Measurements from ENCODE around the gene QRFPR. TPM values are rescaled to one million over a fixed set of nuclear protein-coding genes. Genes with fewer than 3 reads are reported as not detected.

QRFPR gene
- total RNA-seq, 2 donors from 2014 or later: 0.40 TPM; not detected in 1

DNA sequence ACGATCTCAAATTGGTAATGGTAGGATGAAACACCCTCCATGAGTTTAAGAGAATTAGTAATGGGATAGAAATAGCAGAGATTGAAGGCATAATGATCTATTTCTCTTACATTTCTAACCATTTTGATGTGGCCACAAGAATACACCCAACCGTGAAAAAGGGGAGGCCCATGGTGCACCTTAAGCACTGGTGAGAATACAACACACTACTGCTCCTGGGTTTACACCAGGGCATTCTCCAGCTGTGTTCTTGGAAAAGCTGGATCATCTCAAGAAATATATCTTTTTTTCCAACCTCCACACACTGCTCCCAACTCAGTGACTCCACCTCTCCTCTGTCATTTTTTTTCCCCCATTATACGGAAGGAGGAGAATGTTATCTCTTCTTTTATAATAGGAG lies 1.5 kb downstream of the QRFPR start:
- Histone ChIP-seq H3K4me3 (no peak overlapping the region), H3K4me1 (replicated peaks) (no peaks in the 10 kb centered on the region), H3K27ac (no peak overlapping the region), H3K27me3 (replicated peaks; ENCODE audit: insufficient read depth) (peaks cover 8% of the 10 kb centered on the region), H3K36me3 (no peaks in the 10 kb centered on the region), H3K9me3 (no peaks in the 10 kb centered on the region)
- DNase-seq (ENCODE audit: low spot score): no peak
- intact Hi-C loops (cut with DNase I): no loop called here
- WGBS: 64% methylated on average over 3 of the region's 3 CpGs
- TF ChIP-seq, protein P1, sequence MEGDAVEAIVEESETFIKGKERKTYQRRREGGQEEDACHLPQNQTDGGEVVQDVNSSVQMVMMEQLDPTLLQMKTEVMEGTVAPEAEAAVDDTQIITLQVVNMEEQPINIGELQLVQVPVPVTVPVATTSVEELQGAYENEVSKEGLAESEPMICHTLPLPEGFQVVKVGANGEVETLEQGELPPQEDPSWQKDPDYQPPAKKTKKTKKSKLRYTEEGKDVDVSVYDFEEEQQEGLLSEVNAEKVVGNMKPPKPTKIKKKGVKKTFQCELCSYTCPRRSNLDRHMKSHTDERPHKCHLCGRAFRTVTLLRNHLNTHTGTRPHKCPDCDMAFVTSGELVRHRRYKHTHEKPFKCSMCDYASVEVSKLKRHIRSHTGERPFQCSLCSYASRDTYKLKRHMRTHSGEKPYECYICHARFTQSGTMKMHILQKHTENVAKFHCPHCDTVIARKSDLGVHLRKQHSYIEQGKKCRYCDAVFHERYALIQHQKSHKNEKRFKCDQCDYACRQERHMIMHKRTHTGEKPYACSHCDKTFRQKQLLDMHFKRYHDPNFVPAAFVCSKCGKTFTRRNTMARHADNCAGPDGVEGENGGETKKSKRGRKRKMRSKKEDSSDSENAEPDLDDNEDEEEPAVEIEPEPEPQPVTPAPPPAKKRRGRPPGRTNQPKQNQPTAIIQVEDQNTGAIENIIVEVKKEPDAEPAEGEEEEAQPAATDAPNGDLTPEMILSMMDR (IDR thresholded peaks at IDR 0.05): no peak
- TF ChIP-seq POLR2AphosphoS5 (IDR thresholded peaks at IDR 0.05) (no peak), POLR2A (IDR thresholded peaks at IDR 0.05) (no peak)

DNA sequence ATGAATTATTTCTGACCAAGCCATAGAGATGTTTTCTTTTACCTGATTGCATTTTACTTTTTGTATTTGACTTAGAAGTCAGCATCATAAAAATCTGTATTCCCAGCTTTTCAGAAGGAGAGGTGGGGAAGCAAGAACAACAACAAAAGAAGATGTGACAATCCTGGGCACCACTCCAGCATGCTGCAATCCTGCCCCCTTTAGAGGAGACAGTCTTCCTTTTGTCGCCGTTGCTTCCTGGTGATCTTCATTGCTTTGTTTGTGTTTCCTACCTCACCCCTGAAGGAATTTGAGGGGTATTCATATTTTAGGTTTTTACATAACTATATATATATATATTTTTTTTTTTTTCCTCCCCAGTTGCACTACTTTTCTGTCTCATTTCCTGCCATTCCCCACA lies 3.7 kb downstream of the QRFPR start:
- H3K4me3 ChIP-seq: no peak overlapping the region
- TF ChIP-seq POLR2AphosphoS5 (IDR thresholded peaks at IDR 0.05) (no peak), POLR2A (IDR thresholded peaks at IDR 0.05) (no peak)
- TF ChIP-seq, protein P1 (IDR thresholded peaks at IDR 0.05): no peak
- peaks cover 8% of the 10 kb centered on the region for H3K27me3 ChIP-seq (replicated peaks; ENCODE audit: insufficient read depth)
- WGBS: 31% methylated on average over 2 of the region's 2 CpGs
- no peak for DNase-seq (ENCODE audit: low spot score)
- no peaks in the 10 kb centered on the region for H3K9me3 ChIP-seq
- no peaks in the 10 kb centered on the region for H3K4me1 ChIP-seq (replicated peaks)
- no peak overlapping the region for H3K27ac ChIP-seq
- intact Hi-C loops (cut with DNase I): no loop called here
- no peaks in the 10 kb centered on the region for H3K36me3 ChIP-seq

DNA sequence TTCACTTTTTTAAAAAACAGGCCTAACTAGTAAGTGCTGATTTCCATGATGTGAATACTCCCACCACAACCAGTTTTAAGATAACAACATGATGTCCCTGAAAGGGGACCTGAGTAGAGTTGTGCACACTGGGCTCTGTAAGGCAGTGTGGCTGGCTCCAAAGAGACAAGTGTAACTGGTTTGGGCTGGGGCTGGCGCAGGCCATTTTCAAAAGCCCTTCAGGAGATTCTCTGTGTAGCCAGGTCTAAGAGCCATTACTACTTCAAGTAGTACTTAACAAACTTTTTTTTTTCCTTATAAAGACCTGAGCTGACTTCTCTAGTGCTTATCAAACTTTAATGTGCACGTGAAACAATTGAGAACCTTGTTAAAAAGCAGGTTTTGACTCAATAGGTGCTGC lies 4.3 kb downstream of the QRFPR start:
- Histone ChIP-seq H3K4me3 (no peak overlapping the region), H3K27ac (no peak overlapping the region), H3K9me3 (no peaks in the 10 kb centered on the region), H3K4me1 (replicated peaks) (no peaks in the 10 kb centered on the region), H3K36me3 (no peaks in the 10 kb centered on the region), H3K27me3 (replicated peaks; ENCODE audit: insufficient read depth) (peaks cover 8% of the 10 kb centered on the region)
- WGBS: 61% methylated on average over 2 of the region's 2 CpGs
- intact Hi-C loops (cut with DNase I): no loop called here
- TF ChIP-seq POLR2AphosphoS5 (IDR thresholded peaks at IDR 0.05): no peak
- TF ChIP-seq, protein P1 (IDR thresholded peaks at IDR 0.05): no peak
- no peak for TF ChIP-seq POLR2A (IDR thresholded peaks at IDR 0.05)
- DNase-seq (ENCODE audit: low spot score): no peak

DNA sequence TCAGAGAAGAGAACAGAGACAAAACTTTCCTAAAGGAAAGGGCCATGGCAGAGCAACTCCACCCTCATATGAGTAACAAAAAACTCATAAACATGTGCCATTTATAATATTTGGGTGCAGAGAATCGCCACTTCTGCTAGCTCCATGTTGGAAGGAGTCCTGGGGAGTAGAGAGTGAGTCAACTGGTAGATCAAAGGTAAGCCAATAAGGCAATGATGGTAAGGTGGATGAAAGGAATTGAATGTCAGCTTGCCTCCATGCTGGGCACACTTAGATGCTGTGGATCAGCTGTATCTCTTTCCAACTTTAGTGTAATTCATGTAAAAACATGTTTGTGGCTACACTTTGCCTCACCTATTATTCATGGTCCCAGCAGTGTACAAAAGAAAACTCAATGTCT lies 4.7 kb downstream of the QRFPR start:
- Histone ChIP-seq H3K4me3 (no peak overlapping the region), H3K27ac (no peak overlapping the region), H3K4me1 (replicated peaks) (no peaks in the 10 kb centered on the region), H3K9me3 (no peaks in the 10 kb centered on the region), H3K27me3 (replicated peaks; ENCODE audit: insufficient read depth) (peaks cover 8% of the 10 kb centered on the region), H3K36me3 (no peaks in the 10 kb centered on the region)
- 72% methylated on average over 1 of the region's 1 CpG for WGBS
- TF ChIP-seq POLR2AphosphoS5 (IDR thresholded peaks at IDR 0.05) (no peak), POLR2A (IDR thresholded peaks at IDR 0.05) (no peak)
- TF ChIP-seq, protein P1 (IDR thresholded peaks at IDR 0.05): no peak
- intact Hi-C loops (cut with DNase I): no loop called here
- DNase-seq (ENCODE audit: low spot score): no peak

DNA sequence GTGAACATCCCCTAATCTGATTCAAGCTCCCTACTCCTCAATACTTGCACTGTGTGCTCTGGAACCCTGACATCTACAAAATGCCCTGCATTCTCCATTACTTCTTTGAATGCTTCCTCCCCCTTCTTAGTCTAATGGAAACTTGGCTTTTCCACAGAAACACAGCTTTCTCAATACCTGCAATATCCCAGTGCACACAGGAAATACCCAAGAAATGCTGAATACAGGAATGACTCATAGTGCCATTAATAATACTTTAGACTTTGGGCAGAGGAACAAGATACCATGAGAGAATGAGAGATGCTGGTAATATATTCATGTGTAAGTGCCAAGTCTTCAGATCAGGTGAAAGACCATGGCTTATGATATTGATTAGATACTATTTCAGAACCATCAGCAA lies 5.6 kb downstream of the QRFPR start:
- TF ChIP-seq, protein P1 (IDR thresholded peaks at IDR 0.05): no peak
- no peak for TF ChIP-seq POLR2AphosphoS5 (IDR thresholded peaks at IDR 0.05)
- TF ChIP-seq POLR2A (IDR thresholded peaks at IDR 0.05): no peak
- no peak overlapping the region for H3K27ac ChIP-seq
- no peaks in the 10 kb centered on the region for H3K36me3 ChIP-seq
- intact Hi-C loops (cut with DNase I): no loop called here
- H3K27me3 ChIP-seq (replicated peaks; ENCODE audit: insufficient read depth): no peaks in the 10 kb centered on the region
- H3K4me3 ChIP-seq: no peak overlapping the region
- H3K9me3 ChIP-seq: no peaks in the 10 kb centered on the region
- no peaks in the 10 kb centered on the region for H3K4me1 ChIP-seq (replicated peaks)
- no peak for DNase-seq (ENCODE audit: low spot score)
